OCI-LY7 (cell line): Measurements from ENCODE around the gene HUS1B. TPM values are rescaled to one million over a fixed set of nuclear protein-coding genes. Genes with fewer than 3 reads are reported as not detected.
"Not testable (repeated sequence)": the region's sequence is repeated elsewhere in the genome, so short reads cannot be mapped to it uniquely, and the experiment has no call there.

ENCODE experiments used
- BruUV-seq: library from RNA; stranded (reverse); fragments of 400-500 nt; replicated peaks from 2 replicates; lab custom pipeline; 2021; lab: Mats Ljungman, UMichigan
- CTCF ChIA-PET: fragments of 300-600 bp; sonication (Branson Sonifier 250); formaldehyde crosslinking; loops from one replicate; lab custom pipeline; 2022; ENCODE audit warnings: antibody characterized with exemption; ENCODE audit not compliant: unreplicated experiment; lab: Charles Lee
- POLR2A ChIA-PET: fragments of 300-600 bp; sonication (Branson Sonifier 250); formaldehyde crosslinking; loops from one replicate; lab custom pipeline; 2022; ENCODE audit warnings: antibody characterized with exemption; lab: Charles Lee
- DNase-seq: peaks from one replicate; pipeline ENCODE4 v3.0.0-alpha.2; 2015; ENCODE audit warnings: low spot score
- H2AFZ ChIP-seq: fragments of 200-600 bp; sonication (generic), shearing (Covaris generic); 2 replicates; pipeline ENCODE4 v1.6.1; 2014; ENCODE audit warnings: mild to moderate bottlenecking, antibody characterized with exemption, low read length, moderate library complexity
- H3K27ac ChIP-seq: fragments of 200-600 bp; sonication (generic); 2 replicates; pipeline ENCODE4 v1.5.1; 2014; ENCODE audit warnings: mixed run types, low read depth, mild to moderate bottlenecking, moderate library complexity, low read length, inconsistent platforms; ENCODE audit not compliant: poor library complexity, severe bottlenecking
- H3K36me3 ChIP-seq: fragments of 200-600 bp; sonication (generic); 2 replicates; pipeline ENCODE4 v1.6.1; 2014; ENCODE audit warnings: mild to moderate bottlenecking, antibody characterized with exemption, low read length, moderate library complexity, mixed read lengths; ENCODE audit not compliant: insufficient read depth
- H3K4me1 ChIP-seq: fragments of 200-600 bp; sonication (generic); 2 replicates; pipeline ENCODE4 v1.5.1; 2014; ENCODE audit warnings: mild to moderate bottlenecking, low read length; ENCODE audit not compliant: insufficient read depth, poor library complexity, severe bottlenecking
- H3K4me2 ChIP-seq: fragments of 200-600 bp; sonication (generic); 2 replicates; pipeline ENCODE4 v1.6.1; 2014; ENCODE audit warnings: mild to moderate bottlenecking, low read length
- H3K4me3 ChIP-seq: fragments of 200-600 bp; sonication (generic); 2 replicates; pipeline ENCODE4 v1.5.1; 2014; ENCODE audit warnings: mild to moderate bottlenecking, low read depth, low read length; ENCODE audit not compliant: poor library complexity, severe bottlenecking
- H3K79me2 ChIP-seq: fragments of 200-600 bp; sonication (generic); 2 replicates; pipeline ENCODE4 v1.6.1; 2016; ENCODE audit warnings: low read depth, mild to moderate bottlenecking, low read length, moderate library complexity, mixed read lengths; ENCODE audit not compliant: insufficient read depth
- H3K9me2 ChIP-seq: fragments of 200-600 bp; sonication (generic); 2 replicates; pipeline ENCODE4 v1.6.1; 2016; ENCODE audit warnings: mild to moderate bottlenecking, low read length, mixed read lengths; ENCODE audit not compliant: insufficient read depth
- H3K9me3 ChIP-seq: fragments of 200-600 bp; sonication (generic); 2 replicates; pipeline ENCODE4 v1.6.1; 2014; ENCODE audit warnings: mild to moderate bottlenecking, mixed run types, low read length, mixed read lengths
- H4K20me1 ChIP-seq: fragments of 200-600 bp; sonication (generic); 2 replicates; pipeline ENCODE4 v1.6.1; 2014; ENCODE audit warnings: mild to moderate bottlenecking, antibody characterized with exemption, low read length, moderate library complexity, mixed read lengths; ENCODE audit not compliant: insufficient read depth
- CTCF ChIP-seq: fragments of 200-600 bp; sonication (generic); conservative IDR thresholded peaks from 2 replicates; pipeline ENCODE4 v1.5.1; 2014; ENCODE audit warnings: mild to moderate bottlenecking, antibody characterized with exemption, low read length, moderate library complexity, mixed read lengths
- EZH2phosphoT487 ChIP-seq: fragments of 200-600 bp; sonication (generic); IDR thresholded peaks from 2 replicates; pipeline ENCODE4 v1.6.1; 2018; ENCODE audit warnings: low read depth, borderline replicate concordance, mild to moderate bottlenecking, mixed run types, antibody characterized with exemption, low read length, moderate library complexity, mixed read lengths
- intact Hi-C: fragments of 100-400 bp; cut with micrococcal nuclease; formaldehyde crosslinking; loops from one replicate; pipeline ENCODE4 v1.10.0; 2022; ENCODE audit not compliant: unreplicated experiment
- total RNA-seq, 2 experiments: library from RNA; depleted of rRNA in 1 of 2; stranded (reverse); fragments of >200 nt in 1 of 2; shearing (Covaris generic) in 1 of 2; gene quantifications; 2 replicates each; pipeline ENCODE4 v1.2.3, GENCODE V29; 2014 to 2022

The HUS1B gene
- total RNA-seq, 2 experiments from 2014 or later, result 1.6 to 3.8 TPM

GRCh38 chr6:665403-666267, 8.7 kb upstream of the HUS1B start:
- intact Hi-C loops, result no loop called here
- Histone ChIP-seq H3K36me3 (no peaks in the 10 kb centered on the region), H3K9me3 (no peaks in the 10 kb centered on the region), H3K79me2 (no peaks in the 10 kb centered on the region), H3K4me3 (no peak overlapping the region), H4K20me1 (no peaks in the 10 kb centered on the region; the same call in 1 of the 2 replicates), H3K27ac (no peak overlapping the region), H3K4me1 (no peaks in the 10 kb centered on the region), H3K9me2 (no peaks in the 10 kb centered on the region), H3K4me2 (no peak overlapping the region), H2AFZ (no peak overlapping the region)
- no TSS peak for BruUV-seq
- CTCF ChIA-PET, result no interaction called here
- TF ChIP-seq EZH2phosphoT487 (no peak), CTCF (no peak)
- no peak for DNase-seq
- POLR2A ChIA-PET, result interaction anchor here (0.6 to 0.7 kb wide), 3 partner anchors 22 to 409 kb away, joined by 3 to 6 read pairs (median 3); no protein-coding TSS in a partner anchor

- intact Hi-C loops, H3K9me2 ChIP-seq, H3K79me2 ChIP-seq, H2AFZ ChIP-seq, CTCF ChIA-PET, H3K4me2 ChIP-seq, H3K4me1 ChIP-seq, POLR2A ChIA-PET, H3K27ac ChIP-seq, H3K9me3 ChIP-seq, H4K20me1 ChIP-seq, H3K36me3 ChIP-seq, BruUV-seq, DNase-seq, H3K4me3 ChIP-seq: not testable (repeated sequence)
Measured at GRCh38 chr6:663788-664187, 6.9 kb upstream of the HUS1B start.

GRCh38 chr6:659716-660581, 3.0 kb upstream of the HUS1B start:
- ChIA-PET POLR2A (interaction anchor here (1.2 to 2.3 kb wide), 3 partner anchors 10 to 23 kb away, joined by 4 to 8 read pairs (median 5); no protein-coding TSS in a partner anchor), CTCF (no interaction called here)
- H3K4me3 ChIP-seq, result no peak overlapping the region
- no peak overlapping the region for H3K27ac ChIP-seq
- BruUV-seq, result no TSS peak
- no peaks in the 10 kb centered on the region; the same call in 1 of the 2 replicates for H4K20me1 ChIP-seq
- intact Hi-C loops, result no loop called here
- DNase-seq, result no peak
- H3K79me2 ChIP-seq, result no peaks in the 10 kb centered on the region; the same call in 1 of the 2 replicates
- no peak overlapping the region for H3K4me2 ChIP-seq
- H2AFZ ChIP-seq, result no peak overlapping the region
- TF ChIP-seq EZH2phosphoT487 (no peak), CTCF (no peak)
- no peaks in the 10 kb centered on the region for H3K9me3 ChIP-seq
- H3K4me1 ChIP-seq, result no peaks in the 10 kb centered on the region
- no peaks in the 10 kb centered on the region for H3K9me2 ChIP-seq
- H3K36me3 ChIP-seq, result no peaks in the 10 kb centered on the region
